ENCODE results near the gene DCDC1.

The DCDC1 gene

GRCh38 chr11:31397239-31397834 lies 27.8 kb upstream of the DCDC1 start:
- Histone ChIP-seq H3K9ac (ENCODE audit: low read depth in 1 of 2, low read length in 2 of 2) (no peak overlapping the region), H3K4me1 (ENCODE audit: control insufficient read depth in 1 of 2, insufficient read depth in 2 of 2, low read length in 2 of 2) (no peaks in the 10 kb centered on the region), H3K9me3 (ENCODE audit: control insufficient read depth in 1 of 2, low read length in 2 of 2) (peaks cover 3 to 5% of the 10 kb centered on the region in 2 donors), H3K27ac (ENCODE audit: low read depth, low read length) (no peak overlapping the region), H3K4me3 (ENCODE audit: low read depth in 1 of 2, low read length in 2 of 2) (no peak overlapping the region), H3K27me3 (ENCODE audit: control insufficient read depth in 1 of 2, insufficient read depth in 2 of 2, low read length in 2 of 2) (no peaks in the 10 kb centered on the region), H3K36me3 (ENCODE audit: control insufficient read depth in 1 of 2, insufficient read depth in 2 of 2, low read length in 2 of 2) (peaks cover 2 to 5% of the 10 kb centered on the region in 2 donors)

- Histone ChIP-seq H3K27ac (ENCODE audit: low read depth, low read length) (no peak overlapping the region), H3K9me3 (ENCODE audit: control insufficient read depth in 1 of 2, low read length in 2 of 2) (no peaks in the 10 kb centered on the region), H3K27me3 (ENCODE audit: control insufficient read depth in 1 of 2, insufficient read depth in 2 of 2, low read length in 2 of 2) (no peaks in the 10 kb centered on the region), H3K4me1 (ENCODE audit: control insufficient read depth in 1 of 2, insufficient read depth in 2 of 2, low read length in 2 of 2) (no peaks in the 10 kb centered on the region), H3K9ac (ENCODE audit: low read depth in 1 of 2, low read length in 2 of 2) (no peak overlapping the region), H3K36me3 (ENCODE audit: control insufficient read depth in 1 of 2, insufficient read depth in 2 of 2, low read length in 2 of 2) (no peaks in the 10 kb centered on the region), H3K4me3 (ENCODE audit: low read depth in 1 of 2, low read length in 2 of 2) (no peak overlapping the region)
Observed at GRCh38 chr11:31387379-31387778, 17.8 kb upstream of the DCDC1 start.

GRCh38 chr11:31383116-31383515 lies 13.6 kb upstream of the DCDC1 start:
- no peak overlapping the region for H3K9ac ChIP-seq (ENCODE audit: low read depth in 1 of 2, low read length in 2 of 2)
- no peak overlapping the region for H3K27ac ChIP-seq (ENCODE audit: low read depth, low read length)
- H3K36me3 ChIP-seq (ENCODE audit: control insufficient read depth in 1 of 2, insufficient read depth in 2 of 2, low read length in 2 of 2), result no peaks in the 10 kb centered on the region
- H3K27me3 ChIP-seq (ENCODE audit: control insufficient read depth in 1 of 2, insufficient read depth in 2 of 2, low read length in 2 of 2), result no peaks in the 10 kb centered on the region
- no peaks in the 10 kb centered on the region for H3K9me3 ChIP-seq (ENCODE audit: control insufficient read depth in 1 of 2, low read length in 2 of 2)
- no peaks in the 10 kb centered on the region for H3K4me1 ChIP-seq (ENCODE audit: control insufficient read depth in 1 of 2, insufficient read depth in 2 of 2, low read length in 2 of 2)
- H3K4me3 ChIP-seq (ENCODE audit: low read depth in 1 of 2, low read length in 2 of 2), result no peak overlapping the region

- Histone ChIP-seq H3K36me3 (ENCODE audit: control insufficient read depth in 1 of 2, insufficient read depth in 2 of 2, low read length in 2 of 2) (no peaks in the 10 kb centered on the region), H3K27ac (ENCODE audit: low read depth, low read length) (no peak overlapping the region), H3K9me3 (ENCODE audit: control insufficient read depth in 1 of 2, low read length in 2 of 2) (no peaks in the 10 kb centered on the region), H3K4me1 (ENCODE audit: control insufficient read depth in 1 of 2, insufficient read depth in 2 of 2, low read length in 2 of 2) (peaks cover 0 to under 1% of the 10 kb centered on the region in 2 donors), H3K4me3 (ENCODE audit: low read depth in 1 of 2, low read length in 2 of 2) (no peak overlapping the region), H3K27me3 (ENCODE audit: control insufficient read depth in 1 of 2, insufficient read depth in 2 of 2, low read length in 2 of 2) (no peaks in the 10 kb centered on the region), H3K9ac (ENCODE audit: low read depth in 1 of 2, low read length in 2 of 2) (no peak overlapping the region)
Observed at GRCh38 chr11:31375879-31376278, 6.3 kb upstream of the DCDC1 start.

- Histone ChIP-seq H3K4me3 (ENCODE audit: low read depth in 1 of 2, low read length in 2 of 2) (no peak overlapping the region), H3K4me1 (ENCODE audit: control insufficient read depth in 1 of 2, insufficient read depth in 2 of 2, low read length in 2 of 2) (peaks cover 6 to 11% of the 10 kb centered on the region in 2 donors), H3K9ac (ENCODE audit: low read depth in 1 of 2, low read length in 2 of 2) (no peak overlapping the region), H3K9me3 (ENCODE audit: control insufficient read depth in 1 of 2, low read length in 2 of 2) (no peaks in the 10 kb centered on the region), H3K27me3 (ENCODE audit: control insufficient read depth in 1 of 2, insufficient read depth in 2 of 2, low read length in 2 of 2) (no peaks in the 10 kb centered on the region), H3K36me3 (ENCODE audit: control insufficient read depth in 1 of 2, insufficient read depth in 2 of 2, low read length in 2 of 2) (no peaks in the 10 kb centered on the region), H3K27ac (ENCODE audit: low read depth, low read length) (no peak overlapping the region)
Observed at GRCh38 chr11:31366795-31367194, 2.7 kb downstream of the DCDC1 start.

GRCh38 chr11:31361743-31362142 lies 7.8 kb downstream of the DCDC1 start:
- Histone ChIP-seq H3K4me1 (ENCODE audit: control insufficient read depth in 1 of 2, insufficient read depth in 2 of 2, low read length in 2 of 2) (no peaks in the 10 kb centered on the region), H3K9ac (ENCODE audit: low read depth in 1 of 2, low read length in 2 of 2) (no peak overlapping the region), H3K27me3 (ENCODE audit: control insufficient read depth in 1 of 2, insufficient read depth in 2 of 2, low read length in 2 of 2) (no peaks in the 10 kb centered on the region), H3K36me3 (ENCODE audit: control insufficient read depth in 1 of 2, insufficient read depth in 2 of 2, low read length in 2 of 2) (no peaks in the 10 kb centered on the region), H3K27ac (ENCODE audit: low read depth, low read length) (no peak overlapping the region), H3K9me3 (ENCODE audit: control insufficient read depth in 1 of 2, low read length in 2 of 2) (no peaks in the 10 kb centered on the region), H3K4me3 (ENCODE audit: low read depth in 1 of 2, low read length in 2 of 2) (no peak overlapping the region)

- Histone ChIP-seq H3K9me3 (ENCODE audit: control insufficient read depth in 1 of 2, low read length in 2 of 2) (no peaks in the 10 kb centered on the region), H3K4me1 (ENCODE audit: control insufficient read depth in 1 of 2, insufficient read depth in 2 of 2, low read length in 2 of 2) (no peaks in the 10 kb centered on the region), H3K27ac (ENCODE audit: low read depth, low read length) (no peak overlapping the region), H3K27me3 (ENCODE audit: control insufficient read depth in 1 of 2, insufficient read depth in 2 of 2, low read length in 2 of 2) (no peaks in the 10 kb centered on the region), H3K9ac (ENCODE audit: low read depth in 1 of 2, low read length in 2 of 2) (no peak overlapping the region), H3K36me3 (ENCODE audit: control insufficient read depth in 1 of 2, insufficient read depth in 2 of 2, low read length in 2 of 2) (no peaks in the 10 kb centered on the region), H3K4me3 (ENCODE audit: low read depth in 1 of 2, low read length in 2 of 2) (no peak overlapping the region)
Observed at GRCh38 chr11:31355817-31356216, 13.7 kb downstream of the DCDC1 start.

- Histone ChIP-seq H3K9me3 (ENCODE audit: control insufficient read depth in 1 of 2, low read length in 2 of 2) (no peaks in the 10 kb centered on the region), H3K27ac (ENCODE audit: low read depth, low read length) (no peak overlapping the region), H3K9ac (ENCODE audit: low read depth in 1 of 2, low read length in 2 of 2) (no peak overlapping the region), H3K36me3 (ENCODE audit: control insufficient read depth in 1 of 2, insufficient read depth in 2 of 2, low read length in 2 of 2) (no peaks in the 10 kb centered on the region), H3K4me3 (ENCODE audit: low read depth in 1 of 2, low read length in 2 of 2) (no peak overlapping the region), H3K4me1 (ENCODE audit: control insufficient read depth in 1 of 2, insufficient read depth in 2 of 2, low read length in 2 of 2) (no peaks in the 10 kb centered on the region), H3K27me3 (ENCODE audit: control insufficient read depth in 1 of 2, insufficient read depth in 2 of 2, low read length in 2 of 2) (no peaks in the 10 kb centered on the region)
Observed at GRCh38 chr11:31355131-31355530, 14.4 kb downstream of the DCDC1 start.

GRCh38 chr11:31351168-31351567 lies 18.4 kb downstream of the DCDC1 start:
- no peaks in the 10 kb centered on the region for H3K27me3 ChIP-seq (ENCODE audit: control insufficient read depth in 1 of 2, insufficient read depth in 2 of 2, low read length in 2 of 2)
- no peak overlapping the region for H3K27ac ChIP-seq (ENCODE audit: low read depth, low read length)
- H3K9ac ChIP-seq (ENCODE audit: low read depth in 1 of 2, low read length in 2 of 2), result no peak overlapping the region
- H3K36me3 ChIP-seq (ENCODE audit: control insufficient read depth in 1 of 2, insufficient read depth in 2 of 2, low read length in 2 of 2), result no peaks in the 10 kb centered on the region
- no peaks in the 10 kb centered on the region for H3K9me3 ChIP-seq (ENCODE audit: control insufficient read depth in 1 of 2, low read length in 2 of 2)
- no peak overlapping the region for H3K4me3 ChIP-seq (ENCODE audit: low read depth in 1 of 2, low read length in 2 of 2)
- H3K4me1 ChIP-seq (ENCODE audit: control insufficient read depth in 1 of 2, insufficient read depth in 2 of 2, low read length in 2 of 2), result no peaks in the 10 kb centered on the region

GRCh38 chr11:31340903-31341572 lies 28.5 kb downstream of the DCDC1 start:
- Histone ChIP-seq H3K9me3 (ENCODE audit: control insufficient read depth in 1 of 2, low read length in 2 of 2) (no peaks in the 10 kb centered on the region), H3K4me1 (ENCODE audit: control insufficient read depth in 1 of 2, insufficient read depth in 2 of 2, low read length in 2 of 2) (no peaks in the 10 kb centered on the region), H3K9ac (ENCODE audit: low read depth in 1 of 2, low read length in 2 of 2) (no peak overlapping the region), H3K27ac (ENCODE audit: low read depth, low read length) (no peak overlapping the region), H3K27me3 (ENCODE audit: control insufficient read depth in 1 of 2, insufficient read depth in 2 of 2, low read length in 2 of 2) (peaks cover 0 to 8% of the 10 kb centered on the region in 2 donors), H3K36me3 (ENCODE audit: control insufficient read depth in 1 of 2, insufficient read depth in 2 of 2, low read length in 2 of 2) (no peaks in the 10 kb centered on the region), H3K4me3 (ENCODE audit: low read depth in 1 of 2, low read length in 2 of 2) (no peak overlapping the region)

All from duodenal mucosa (tissue), 2 donors.